Gastroesophageal sphincter (tissue), 3 donors: ENCODE results near the gene PAXIP1.

Source experiments
- CTCF ChIP-seq, 4 experiments: fragments of 200-600 bp in 2 of 4; fragments of 450-650 bp in 2 of 4; sonication (generic) in 1 of 4; IDR thresholded peaks; one replicate each; pipeline ENCODE4 v1.5.1; 2017 to 2019; ENCODE audit warnings: antibody characterized with exemption in 4 of 4, mild to moderate bottlenecking in 2 of 4, moderate library complexity in 2 of 4
- POLR2A ChIP-seq, 2 donors: fragments of 450-650 bp; IDR thresholded peaks; one replicate each; pipeline ENCODE4 v1.6.1; 2017; ENCODE audit warnings: antibody characterized with exemption in 2 of 2, mild to moderate bottlenecking in 2 of 2, moderate library complexity in 1 of 2

- TF ChIP-seq CTCF (IDR thresholded peaks at IDR 0.05) (no peak), POLR2A (IDR thresholded peaks at IDR 0.05) (no peak)
These were observed 87.3 kb downstream of the PAXIP1 start for GRCh38 chr7:154915600-154915999.
